ENCODE results near the gene CRIM1. TPM values are rescaled to one million over a fixed set of nuclear protein-coding genes. Genes with fewer than 3 reads are reported as not detected.

Gene CRIM1
- total RNA-seq, 1 donor from 2014 or later = 158 TPM

DNA sequence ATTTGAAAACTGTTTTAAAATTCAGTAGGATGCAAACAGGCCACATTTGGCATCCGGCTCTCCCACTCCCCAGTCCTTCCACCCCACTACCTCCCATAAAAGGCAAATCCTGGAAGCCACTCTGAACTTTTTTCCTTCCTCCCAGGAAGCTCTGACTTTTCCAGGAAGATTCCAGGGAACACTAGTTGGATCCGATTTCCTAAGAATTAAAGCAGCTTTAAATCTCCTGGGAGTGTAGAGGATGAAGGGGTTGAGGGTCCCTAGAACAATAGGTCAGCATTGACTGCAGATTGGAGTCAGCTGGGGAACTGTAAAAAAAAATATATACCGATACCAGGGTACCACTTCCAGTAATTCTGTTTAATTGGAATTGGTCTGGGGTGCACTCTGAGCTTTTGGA, 76.9 kb downstream of the CRIM1 start:
- no peaks in the 10 kb centered on the region for H3K27me3 ChIP-seq
- intact Hi-C loops (cut with DNase I) = no loop called here
- no peaks in the 10 kb centered on the region for H3K36me3 ChIP-seq
- no peaks in the 10 kb centered on the region for H3K9me3 ChIP-seq
- H3K4me1 ChIP-seq = peaks cover 20% of the 10 kb centered on the region
- ATAC-seq = no peak
- TF ChIP-seq, protein P1, sequence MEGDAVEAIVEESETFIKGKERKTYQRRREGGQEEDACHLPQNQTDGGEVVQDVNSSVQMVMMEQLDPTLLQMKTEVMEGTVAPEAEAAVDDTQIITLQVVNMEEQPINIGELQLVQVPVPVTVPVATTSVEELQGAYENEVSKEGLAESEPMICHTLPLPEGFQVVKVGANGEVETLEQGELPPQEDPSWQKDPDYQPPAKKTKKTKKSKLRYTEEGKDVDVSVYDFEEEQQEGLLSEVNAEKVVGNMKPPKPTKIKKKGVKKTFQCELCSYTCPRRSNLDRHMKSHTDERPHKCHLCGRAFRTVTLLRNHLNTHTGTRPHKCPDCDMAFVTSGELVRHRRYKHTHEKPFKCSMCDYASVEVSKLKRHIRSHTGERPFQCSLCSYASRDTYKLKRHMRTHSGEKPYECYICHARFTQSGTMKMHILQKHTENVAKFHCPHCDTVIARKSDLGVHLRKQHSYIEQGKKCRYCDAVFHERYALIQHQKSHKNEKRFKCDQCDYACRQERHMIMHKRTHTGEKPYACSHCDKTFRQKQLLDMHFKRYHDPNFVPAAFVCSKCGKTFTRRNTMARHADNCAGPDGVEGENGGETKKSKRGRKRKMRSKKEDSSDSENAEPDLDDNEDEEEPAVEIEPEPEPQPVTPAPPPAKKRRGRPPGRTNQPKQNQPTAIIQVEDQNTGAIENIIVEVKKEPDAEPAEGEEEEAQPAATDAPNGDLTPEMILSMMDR (IDR thresholded peaks at IDR 0.05) = no peak
- no peak for DNase-seq
- H3K4me3 ChIP-seq = no peak overlapping the region
- H3K27ac ChIP-seq = no peak overlapping the region

DNA sequence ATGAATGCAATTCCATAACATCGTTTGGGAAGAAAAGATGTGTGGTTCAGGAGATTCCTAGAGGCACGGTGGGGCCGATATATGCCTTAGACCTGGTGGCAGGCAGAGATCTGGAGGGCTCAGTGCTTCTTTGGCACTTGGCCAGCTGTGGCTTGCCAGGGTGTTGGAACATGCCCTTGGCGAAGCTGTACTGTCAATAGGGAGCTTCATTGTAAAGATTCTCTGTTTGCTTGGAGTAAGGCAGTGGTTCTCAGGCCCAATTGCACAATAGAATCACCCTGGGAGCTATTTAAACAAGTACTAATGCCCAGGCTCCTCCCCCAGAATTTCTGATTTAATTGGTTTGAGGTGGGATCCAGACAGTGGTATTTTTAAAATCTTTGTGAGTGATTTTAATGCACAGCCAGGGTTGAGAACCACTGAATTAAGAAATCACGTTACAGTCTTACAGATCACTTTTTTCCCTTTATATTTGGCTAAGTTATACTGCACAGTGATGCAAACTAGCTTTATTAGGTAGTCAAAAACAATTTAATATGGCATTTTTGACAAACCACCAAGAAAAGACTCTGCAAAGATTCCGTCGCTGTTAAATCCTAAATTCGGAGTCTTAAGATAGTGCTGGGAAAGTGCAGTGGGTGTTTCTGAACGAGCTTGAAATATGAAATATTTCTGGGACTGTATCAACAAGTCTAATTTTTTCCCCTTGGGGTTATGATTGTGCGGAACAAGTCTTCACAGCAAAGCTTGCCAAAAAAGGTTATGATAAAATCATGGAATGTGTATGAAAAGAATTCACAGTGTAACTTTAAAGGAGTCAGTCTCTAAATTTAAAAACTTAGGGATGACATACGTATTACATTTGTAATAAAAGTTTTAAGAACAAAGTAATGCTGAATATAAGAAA, 78.0 kb downstream of the CRIM1 start:
- H3K36me3 ChIP-seq = no peaks in the 10 kb centered on the region
- no peaks in the 10 kb centered on the region for H3K27me3 ChIP-seq
- ATAC-seq (no peak), DNase-seq (no peak)
- H3K27ac ChIP-seq = no peak overlapping the region
- peaks cover 20% of the 10 kb centered on the region for H3K4me1 ChIP-seq
- TF ChIP-seq, protein P1 (IDR thresholded peaks at IDR 0.05) = no peak
- intact Hi-C loops (cut with DNase I) = no loop called here
- no peaks in the 10 kb centered on the region for H3K9me3 ChIP-seq
- H3K4me3 ChIP-seq = no peak overlapping the region

DNA sequence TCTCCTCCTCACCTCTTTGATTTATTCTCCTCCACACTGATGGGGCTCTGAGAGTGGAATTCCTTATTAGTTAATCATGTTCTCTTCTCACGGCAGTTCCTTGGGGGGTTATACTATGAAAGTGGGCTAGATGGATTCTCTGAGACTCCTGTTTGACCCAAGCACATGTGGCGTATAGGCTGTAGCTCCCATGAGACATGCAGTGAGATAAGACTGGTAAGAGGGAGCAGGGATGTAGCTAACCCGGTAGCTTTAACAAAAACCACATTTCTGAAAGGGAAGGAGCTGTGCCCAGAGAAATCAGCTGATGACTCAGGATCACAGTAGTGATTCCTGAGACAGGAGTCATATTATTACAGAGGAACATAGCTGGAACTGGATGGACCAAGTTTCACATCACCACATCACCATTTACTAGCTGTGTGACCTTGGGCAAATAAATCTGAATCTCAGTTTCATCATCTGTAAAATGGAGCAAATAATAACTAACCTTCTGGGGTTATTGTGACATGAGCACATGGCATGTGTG, 82.9 kb downstream of the CRIM1 start:
- intact Hi-C loops (cut with DNase I) = no loop called here
- no peak overlapping the region for H3K27ac ChIP-seq

DNA sequence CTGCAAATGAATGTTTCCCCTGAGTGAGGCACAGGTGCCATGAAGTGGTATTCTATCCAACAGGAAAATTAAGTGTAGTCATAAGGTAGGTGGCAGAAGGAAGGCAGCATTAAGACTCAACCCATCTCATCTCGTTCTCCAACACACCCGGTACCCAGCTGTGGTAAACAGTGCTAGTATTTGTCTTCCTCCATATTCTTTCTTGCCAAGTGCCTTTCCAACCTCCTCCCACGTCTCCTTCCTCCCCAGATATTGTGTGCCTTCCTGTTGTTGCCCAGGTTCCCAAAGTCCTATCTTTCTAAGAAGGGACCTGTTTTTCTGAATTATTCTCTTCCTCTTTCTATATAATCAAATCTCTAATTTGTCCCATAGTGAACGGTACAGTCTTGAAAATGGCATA, 83.5 kb downstream of the CRIM1 start:
- peaks cover 15% of the 10 kb centered on the region for H3K4me1 ChIP-seq
- no peak for DNase-seq
- H3K9me3 ChIP-seq = no peaks in the 10 kb centered on the region
- peaks cover 17% of the 10 kb centered on the region for H3K36me3 ChIP-seq
- intact Hi-C loops (cut with DNase I) = no loop called here
- H3K27me3 ChIP-seq = no peaks in the 10 kb centered on the region
- TF ChIP-seq, protein P1 (IDR thresholded peaks at IDR 0.05) = no peak
- no peak overlapping the region for H3K27ac ChIP-seq
- ATAC-seq = no peak
- H3K4me3 ChIP-seq = no peak overlapping the region

More for the DNA sequence above, 82.9 kb downstream of the CRIM1 start:
- no peak for DNase-seq
- TF ChIP-seq, protein P1 (IDR thresholded peaks at IDR 0.05) = no peak
- H3K4me1 ChIP-seq = peaks cover 15% of the 10 kb centered on the region
- no peaks in the 10 kb centered on the region for H3K27me3 ChIP-seq
- no peak for ATAC-seq
- no peak overlapping the region for H3K4me3 ChIP-seq
- H3K36me3 ChIP-seq = peaks cover 12% of the 10 kb centered on the region
- no peaks in the 10 kb centered on the region for H3K9me3 ChIP-seq

DNA sequence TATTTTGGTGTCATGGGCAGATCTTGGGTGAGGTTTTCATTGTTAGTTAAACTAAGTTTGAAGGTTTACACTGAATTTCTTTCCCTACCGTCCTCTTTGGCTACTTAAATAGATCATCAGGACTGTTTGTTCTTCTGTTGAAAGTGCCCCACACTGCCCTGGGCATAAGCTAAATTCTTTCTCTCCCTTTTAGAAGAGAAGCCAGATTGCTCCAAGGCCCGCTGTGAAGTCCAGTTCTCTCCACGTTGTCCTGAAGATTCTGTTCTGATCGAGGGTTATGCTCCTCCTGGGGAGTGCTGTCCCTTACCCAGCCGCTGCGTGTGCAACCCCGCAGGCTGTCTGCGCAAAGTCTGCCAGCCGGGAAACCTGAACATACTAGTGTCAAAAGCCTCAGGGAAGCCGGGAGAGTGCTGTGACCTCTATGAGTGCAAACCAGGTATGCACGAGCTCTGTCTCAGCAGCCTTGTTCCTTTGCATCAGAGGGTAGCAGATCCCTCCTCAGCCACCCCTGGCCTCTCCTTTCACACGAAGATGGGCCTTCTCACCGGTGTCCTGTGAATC, 85.6 kb downstream of the CRIM1 start:
- H3K4me3 ChIP-seq = no peak overlapping the region
- intact Hi-C loops (cut with DNase I) = no loop called here
- TF ChIP-seq, protein P1 (IDR thresholded peaks at IDR 0.05) = no peak
- H3K36me3 ChIP-seq = peaks cover 32% of the 10 kb centered on the region
- H3K4me1 ChIP-seq = peaks cover 15% of the 10 kb centered on the region
- peak overlapping the region; percentile 14 for H3K27ac ChIP-seq
- H3K9me3 ChIP-seq = no peaks in the 10 kb centered on the region
- ATAC-seq (no peak), DNase-seq (no peak)
- no peaks in the 10 kb centered on the region for H3K27me3 ChIP-seq
